GM18519 (cell line): ENCODE measurements around the gene NOC4L.
"Not testable (repeated sequence)": the region's sequence is repeated elsewhere in the genome, so short reads cannot be mapped to it uniquely, and the experiment has no call there.

Source experiments
- ATAC-seq: cut with Tn5 transposase; IDR thresholded peaks from one replicate; pipeline ENCODE4 v1.9.1; 2021; ENCODE audit warnings: mild to moderate bottlenecking, moderate library complexity; ENCODE audit not compliant: unreplicated experiment, low FRiP score

The NOC4L gene

GRCh38 chr12:132191715-132192553 lies 47.7 kb downstream of the NOC4L start:
- ATAC-seq = no peak

DNA sequence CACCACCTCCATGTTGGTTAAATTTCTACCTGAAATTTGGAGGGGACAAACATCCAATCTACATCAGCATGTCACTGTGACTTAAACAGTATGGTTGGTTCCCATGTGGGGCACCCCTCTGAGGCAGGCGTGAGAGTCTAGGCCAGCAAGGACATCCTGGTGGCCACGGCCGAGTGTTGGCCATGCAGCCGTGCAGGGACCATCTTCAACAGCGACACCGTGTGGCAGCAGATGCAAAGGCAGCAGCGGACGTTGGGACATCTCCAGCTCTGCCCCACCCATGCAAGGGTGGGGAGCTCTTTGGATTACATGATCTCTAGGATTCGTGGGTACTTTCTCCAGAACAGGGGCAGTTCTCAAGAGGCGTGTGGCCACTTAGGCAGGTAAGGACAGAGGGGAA lies 49.8 kb downstream of the NOC4L start:
- ATAC-seq = no peak

DNA sequence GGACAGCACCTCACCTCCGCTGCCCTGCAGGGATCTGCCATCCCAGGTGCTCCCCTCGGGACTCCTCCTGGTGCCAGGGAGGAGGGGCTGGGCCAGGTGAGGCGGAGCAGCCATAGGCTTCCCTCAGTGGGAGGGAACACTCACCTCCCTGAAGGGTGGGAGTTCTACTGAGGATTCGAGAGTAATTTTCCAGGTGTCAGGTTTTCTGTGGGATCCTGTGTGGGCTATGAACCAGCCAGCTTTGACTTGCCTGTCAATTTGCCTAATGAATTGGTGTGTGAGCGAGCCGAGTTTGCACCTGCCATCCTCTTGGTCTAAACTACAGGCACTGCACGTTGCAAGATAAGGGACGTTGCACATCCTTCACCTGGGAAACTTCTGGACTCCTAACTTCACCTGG lies 50.3 kb downstream of the NOC4L start:
- no peak for ATAC-seq

DNA sequence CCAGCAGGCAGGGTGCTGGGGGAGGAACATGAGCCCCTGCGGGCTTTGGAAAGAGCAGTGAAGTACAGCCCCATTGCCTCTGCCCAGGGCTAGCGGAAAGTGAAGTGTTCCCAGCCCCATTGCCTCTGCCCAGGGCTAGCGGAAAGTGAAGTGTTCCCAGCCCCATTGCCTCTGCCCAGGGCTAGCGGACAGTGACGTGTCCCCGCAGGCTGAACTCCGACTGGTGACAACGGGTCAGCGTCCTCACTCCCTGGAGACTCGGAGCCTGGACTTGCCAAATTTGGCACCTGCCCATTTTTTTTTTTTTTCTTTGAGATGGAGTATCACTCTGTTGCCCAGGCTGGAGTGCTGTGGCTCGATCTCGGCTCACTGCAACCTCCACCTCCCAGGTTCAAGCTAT lies 51.0 kb downstream of the NOC4L start:
- not testable (repeated sequence) for ATAC-seq

GRCh38 chr12:132196038-132196872 lies 52.0 kb downstream of the NOC4L start:
- no peak for ATAC-seq

- ATAC-seq = no peak
Observed at GRCh38 chr12:132196873-132197390, 52.7 kb downstream of the NOC4L start.

DNA sequence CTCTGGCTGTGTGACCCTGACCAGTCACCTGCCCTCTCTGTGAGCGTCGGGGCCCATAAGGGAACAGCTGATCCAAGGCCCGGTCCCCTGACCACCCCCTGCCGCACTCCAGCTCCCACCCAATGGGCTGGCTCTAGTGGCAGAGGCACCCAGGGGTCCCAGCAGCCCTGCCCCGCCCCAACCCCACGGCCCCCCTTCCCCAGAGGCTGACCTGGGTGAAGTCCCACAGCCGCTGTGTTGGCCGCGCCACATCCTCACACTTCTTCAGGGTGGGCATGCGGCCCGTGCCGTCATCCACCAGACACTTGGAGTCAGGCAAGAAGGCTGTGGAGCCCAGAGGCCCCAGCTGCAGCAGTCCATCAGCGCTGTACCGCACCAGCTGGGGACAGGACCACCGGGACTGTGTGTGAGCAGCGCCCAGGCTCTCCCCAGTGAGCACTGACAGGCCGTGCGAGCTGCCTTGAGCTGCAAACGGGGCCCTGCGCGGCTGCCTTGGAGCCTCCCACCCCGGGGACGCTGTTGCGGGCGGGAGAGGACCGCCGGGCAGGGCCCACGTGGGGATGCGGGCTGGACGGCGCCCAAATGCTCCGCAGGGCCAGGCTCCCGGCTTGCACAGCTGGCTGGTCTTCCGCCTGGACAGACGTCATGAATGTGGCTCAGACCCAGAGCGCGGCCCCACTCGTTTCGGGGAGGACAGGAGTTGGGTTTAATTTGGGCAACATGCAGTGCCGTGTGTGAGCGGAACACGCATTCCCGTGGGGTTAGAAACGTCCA lies 53.5 kb downstream of the NOC4L start:
- no peak for ATAC-seq

GRCh38 chr12:132199101-132199500 lies 54.8 kb downstream of the NOC4L start:
- ATAC-seq = no peak

DNA sequence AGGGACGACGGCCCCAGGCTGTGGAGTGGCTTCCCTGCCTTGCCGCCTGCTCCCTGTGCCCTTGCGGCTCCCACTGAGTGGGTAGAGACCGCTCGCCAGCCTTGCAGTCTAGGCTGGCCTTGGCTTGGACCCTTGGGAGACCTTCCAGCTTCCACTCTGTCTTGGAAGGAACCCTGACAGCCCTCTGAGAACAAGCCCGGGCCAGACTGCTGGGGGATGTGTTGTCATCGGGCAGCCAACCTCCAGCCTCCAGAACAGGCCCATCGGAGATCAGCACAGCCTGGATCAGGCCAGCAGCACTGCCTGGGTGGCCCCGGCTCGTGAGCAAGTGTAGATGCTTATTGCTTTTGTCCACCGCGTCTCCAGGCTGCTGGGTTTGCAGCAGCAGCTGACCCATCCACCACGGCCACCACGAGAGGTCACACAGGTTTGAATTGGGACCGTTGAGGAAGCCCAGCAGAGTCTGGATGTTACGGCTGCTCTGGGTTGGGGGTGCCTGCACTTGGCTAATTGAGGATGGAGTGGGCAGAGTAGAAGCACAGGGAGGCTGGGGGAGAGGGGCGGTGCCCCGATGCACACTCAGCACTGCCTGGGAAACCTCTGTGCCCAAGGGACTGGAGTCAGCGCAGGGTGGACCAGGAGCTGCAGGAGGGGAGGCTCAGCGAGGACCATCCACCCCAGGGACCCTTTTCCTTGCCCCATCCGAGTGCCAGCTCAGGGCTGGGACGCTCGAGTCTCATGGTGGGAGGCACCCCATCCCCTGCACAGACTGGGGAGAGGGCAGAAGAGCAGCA lies 55.5 kb downstream of the NOC4L start:
- ATAC-seq = no peak

DNA sequence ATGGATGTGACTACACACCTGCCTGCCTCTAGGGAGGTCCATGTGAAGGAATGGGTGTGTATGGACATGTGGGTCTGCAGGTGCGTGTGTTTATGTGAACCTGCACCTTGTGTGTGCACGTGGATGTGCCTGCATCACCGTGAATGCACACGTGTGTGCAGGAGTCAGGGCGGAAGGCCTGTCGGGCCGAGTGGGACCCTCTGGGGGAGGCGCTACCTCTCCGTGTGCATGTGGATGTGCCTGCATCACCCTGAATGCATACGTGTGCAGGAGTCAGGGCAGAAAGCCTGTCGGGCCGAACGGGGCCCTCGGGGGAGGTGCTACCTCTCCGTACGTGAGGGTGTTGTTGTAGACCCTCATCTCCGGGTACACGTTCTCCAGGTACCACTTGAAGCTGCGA lies 56.5 kb downstream of the NOC4L start:
- no peak for ATAC-seq

GRCh38 chr12:132201391-132202120 lies 57.3 kb downstream of the NOC4L start:
- no peak for ATAC-seq
